Suprapubic skin (tissue), 4 donors: Measurements from ENCODE around the gene TMSB15C. TPM values are rescaled to one million over a fixed set of nuclear protein-coding genes. Genes with fewer than 3 reads are reported as not detected.

ENCODE experiments used
- DNase-seq, 2 donors: peaks; one replicate each; pipeline ENCODE4 v3.0.0-alpha.2; 2019; ENCODE audit warnings: low spot score in 2 of 2
- H3K27ac ChIP-seq: fragments of 200-600 bp; sonication (generic); one replicate; pipeline ENCODE4 v1.5.1; 2019
- H3K27me3 ChIP-seq: fragments of 200-600 bp; sonication (generic); one replicate; pipeline ENCODE4 v1.5.1; 2019
- H3K36me3 ChIP-seq: fragments of 200-600 bp; sonication (generic); one replicate; pipeline ENCODE4 v1.5.1; 2019
- H3K4me1 ChIP-seq: fragments of 200-600 bp; sonication (generic); one replicate; pipeline ENCODE4 v1.5.1; 2019
- H3K4me3 ChIP-seq: fragments of 200-600 bp; sonication (generic); one replicate; pipeline ENCODE4 v1.5.1; 2019; ENCODE audit warnings: mild to moderate bottlenecking
- H3K9me3 ChIP-seq: fragments of 200-600 bp; sonication (generic); one replicate; pipeline ENCODE4 v1.5.1; 2019
- EP300 ChIP-seq: sonication (generic); formaldehyde crosslinking; IDR thresholded peaks from one replicate; pipeline ENCODE4 v1.6.1; 2017; ENCODE audit warnings: antibody characterized with exemption
- POLR2A ChIP-seq, 2 donors: fragments of 450-650 bp; IDR thresholded peaks; one replicate each; pipeline ENCODE4 v1.6.1; 2017; ENCODE audit warnings: antibody characterized with exemption in 2 of 2, mild to moderate bottlenecking in 2 of 2, moderate library complexity in 2 of 2
- POLR2AphosphoS5 ChIP-seq, 3 donors: sonication (generic); formaldehyde crosslinking; IDR thresholded peaks; one replicate each; pipeline ENCODE4 v1.6.1; 2017; ENCODE audit warnings: antibody characterized with exemption in 3 of 3
- WGBS: methylation state at CpG from one replicate; pipeline ENCODE4 v1.1.5; 2018; 5-methylcytosine and 5-hydroxymethylcytosine counted together
- total RNA-seq, 4 donors: library from RNA; depleted of rRNA; stranded (reverse); fragments of >200 nt; gene quantifications; one replicate each; pipeline ENCODE4 v1.1.0, GENCODE V29; 2016
- TF ChIP-seq, protein P1 (sequence below), 2 donors: fragments of 200-600 bp in 1 of 2; fragments of 450-650 bp in 1 of 2; sonication (generic) in 1 of 2; IDR thresholded peaks; one replicate each; pipeline ENCODE4 v1.5.1; 2016 to 2019; ENCODE audit warnings: antibody characterized with exemption in 2 of 2, mild to moderate bottlenecking in 1 of 2, moderate library complexity in 1 of 2

Gene TMSB15C
- total RNA-seq, 4 donors from 2014 or later = 0.25 to 4.7 (median 1.2) TPM

DNA sequence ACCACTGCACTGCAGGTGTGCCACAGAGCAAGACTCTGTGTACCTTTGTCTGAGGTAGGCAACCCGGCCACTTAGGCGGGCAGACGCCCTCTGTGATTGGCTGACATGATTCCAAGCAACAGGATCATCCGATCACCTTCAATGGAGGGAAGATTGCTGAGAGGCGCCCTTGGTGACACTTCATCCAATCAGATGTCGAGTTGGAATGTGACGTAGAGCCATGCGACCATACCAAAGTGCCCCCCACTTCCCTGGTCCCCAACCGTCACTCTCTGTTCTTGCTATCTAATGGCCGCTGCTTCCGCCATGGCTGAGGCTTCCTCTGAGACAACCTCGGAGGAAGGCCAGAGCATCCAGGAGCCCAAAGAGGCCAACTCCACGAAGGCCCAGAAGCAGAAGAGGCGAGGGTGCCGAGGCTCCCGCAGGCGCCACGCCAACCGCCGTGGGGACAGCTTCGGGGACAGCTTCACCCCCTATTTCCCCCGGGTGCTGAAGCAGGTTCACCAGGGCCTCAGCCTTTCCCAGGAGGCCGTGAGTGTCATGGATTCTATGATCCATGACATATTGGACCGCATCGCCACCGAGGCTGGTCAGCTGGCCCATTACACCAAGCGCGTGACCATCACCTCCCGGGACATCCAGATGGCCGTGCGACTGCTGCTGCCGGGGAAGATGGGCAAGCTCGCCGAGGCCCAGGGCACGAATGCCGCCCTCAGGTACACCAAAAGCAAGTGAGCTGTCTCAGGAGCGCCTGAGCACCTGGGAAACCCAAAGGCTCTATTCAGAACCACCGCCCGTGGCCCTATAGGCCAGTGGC, 36.1 kb downstream of the TMSB15C start, which contains the start of gene H2BW2:
Gene H2BW2, plus strand, starts transcription at position 268 of the 817 bp plus-strand sequence. Its CDS starts 39 bp downstream, at position 307.
- H3K27me3 ChIP-seq = no peaks in the 10 kb centered on the region
- no peak within 1 kb of the TSS for H3K27ac ChIP-seq
- H3K4me3 ChIP-seq = no peak within 1 kb of the TSS
- no peak for TF ChIP-seq POLR2AphosphoS5 (IDR thresholded peaks at IDR 0.05)
- no peak for TF ChIP-seq POLR2A (IDR thresholded peaks at IDR 0.05)
- TF ChIP-seq, protein P1, sequence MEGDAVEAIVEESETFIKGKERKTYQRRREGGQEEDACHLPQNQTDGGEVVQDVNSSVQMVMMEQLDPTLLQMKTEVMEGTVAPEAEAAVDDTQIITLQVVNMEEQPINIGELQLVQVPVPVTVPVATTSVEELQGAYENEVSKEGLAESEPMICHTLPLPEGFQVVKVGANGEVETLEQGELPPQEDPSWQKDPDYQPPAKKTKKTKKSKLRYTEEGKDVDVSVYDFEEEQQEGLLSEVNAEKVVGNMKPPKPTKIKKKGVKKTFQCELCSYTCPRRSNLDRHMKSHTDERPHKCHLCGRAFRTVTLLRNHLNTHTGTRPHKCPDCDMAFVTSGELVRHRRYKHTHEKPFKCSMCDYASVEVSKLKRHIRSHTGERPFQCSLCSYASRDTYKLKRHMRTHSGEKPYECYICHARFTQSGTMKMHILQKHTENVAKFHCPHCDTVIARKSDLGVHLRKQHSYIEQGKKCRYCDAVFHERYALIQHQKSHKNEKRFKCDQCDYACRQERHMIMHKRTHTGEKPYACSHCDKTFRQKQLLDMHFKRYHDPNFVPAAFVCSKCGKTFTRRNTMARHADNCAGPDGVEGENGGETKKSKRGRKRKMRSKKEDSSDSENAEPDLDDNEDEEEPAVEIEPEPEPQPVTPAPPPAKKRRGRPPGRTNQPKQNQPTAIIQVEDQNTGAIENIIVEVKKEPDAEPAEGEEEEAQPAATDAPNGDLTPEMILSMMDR (IDR thresholded peaks at IDR 0.05) = no peak
- no peak for TF ChIP-seq EP300
- no peak for DNase-seq
- no peaks in the 10 kb centered on the region for H3K4me1 ChIP-seq
- H3K36me3 ChIP-seq = no peaks in the 10 kb centered on the region
- WGBS = 98% methylated on average over 14 of the region's 39 CpGs
- no peaks in the 10 kb centered on the region for H3K9me3 ChIP-seq

Other genes with a start within 250 kb of the TMSB15C start
- 1 to 10 TPM in 1 of 4 donors, under 1 TPM in 3; 0.16 to 2.1 (median 0.53) TPM for gene RAB9B, start 244.0 kb downstream of the TMSB15C start, total RNA-seq
- 1 to 10 TPM in 3 of 4 donors, under 1 TPM in 1; 0.83 to 3.4 (median 2.4) TPM for gene TMSB15B, start 113.6 kb downstream of the TMSB15C start, total RNA-seq
- not detected for gene H2BW1, start 62.5 kb downstream of the TMSB15C start, total RNA-seq
- gene H2BW2, start 36.3 kb downstream of the TMSB15C start, total RNA-seq = not detected
- under 1 TPM in 1 of 4 donors, not detected in 3; 0.42 TPM for gene ZCCHC18, start 36.3 kb upstream of the TMSB15C start, total RNA-seq
- gene SLC25A53, start 80.8 kb upstream of the TMSB15C start, total RNA-seq = 10 to 100 TPM in 1 of 4 donors, 1 to 10 TPM in 3; 5.5 to 22.0 (median 7.6) TPM
- gene FAM199X, start 90.2 kb upstream of the TMSB15C start, total RNA-seq = 10 to 100 TPM; 10.7 to 18.3 (median 16.9) TPM
- gene ESX1, start 178.7 kb upstream of the TMSB15C start, total RNA-seq = not detected